ENCODE results near the gene CACNA1I. TPM values are rescaled to one million over a fixed set of nuclear protein-coding genes. Genes with fewer than 3 reads are reported as not detected.

The CACNA1I gene
- total and polyA plus RNA-seq, 2 experiments from 2014 or later = 0.42 to 2.4 TPM

GRCh38 chr22:39527481-39527961 lies 43.0 kb upstream of the CACNA1I start:
- peaks cover 2% of the 10 kb centered on the region; the same call in 2 of the 3 replicates for H3K9me3 Mint-ChIP-seq
- no peak overlapping the region for H3K27ac Mint-ChIP-seq
- Histone ChIP-seq H3K9me2 (ENCODE audit: insufficient read depth) (no peaks in the 10 kb centered on the region), H3K36me3 (ENCODE audit: insufficient read depth) (peaks cover 16% of the 10 kb centered on the region), H3K4me3 (no peak overlapping the region), H3K79me2 (replicated peaks; ENCODE audit: insufficient read depth) (peaks cover 26% of the 10 kb centered on the region), H2AFZ (no peak overlapping the region), H4K20me1 (replicated peaks; ENCODE audit: insufficient read depth) (peaks cover 41% of the 10 kb centered on the region), H3K27ac (ENCODE audit: low read depth) (0 out of 2 replicates have a peak overlapping the region, but pooled peaks have one; percentile 14), H3K4me2 (no peak overlapping the region; the same call in 1 of the 2 replicates), H3K27me3 (ENCODE audit: insufficient read depth) (no peaks in the 10 kb centered on the region), H3F3A (replicated peaks; ENCODE audit: low read depth) (peaks cover 59% of the 10 kb centered on the region), H3K4me1 (ENCODE audit: insufficient read depth) (peaks cover 38% of the 10 kb centered on the region)
- peaks cover 68% of the 10 kb centered on the region for H3K36me3 Mint-ChIP-seq (ENCODE audit: low read depth)
- no peak overlapping the region for H3K4me3 Mint-ChIP-seq
- peak; percentile 51 for DNase-seq (ENCODE audit: low spot score)
- peaks cover 41% of the 10 kb centered on the region for H3K27me3 Mint-ChIP-seq (ENCODE audit: insufficient read depth, low read depth, poor library complexity)
- no peak for TF ChIP-seq ZNF331 (CRISPR knock-in tag; IDR thresholded peaks at IDR 0.05; ENCODE audit: low read depth)
- no peak for TF ChIP-seq CTCF (conservative IDR thresholded peaks at IDR 0.05; ENCODE audit: low read depth in 2 of 2)
- TF ChIP-seq ZNF462 (CRISPR knock-in tag; IDR thresholded peaks at IDR 0.05) = no peak
- no peak for TF ChIP-seq STAT1 (IDR thresholded peaks at IDR 0.05; ENCODE audit: unreplicated experiment)
- TF ChIP-seq CREB1 (CRISPR knock-in tag; IDR thresholded peaks at IDR 0.05; ENCODE audit: low read depth) = no peak
- TF ChIP-seq EZH2phosphoT487 (IDR thresholded peaks at IDR 0.05; ENCODE audit: unreplicated experiment) = no peak
- no peak for TF ChIP-seq POLR2AphosphoS5 (IDR thresholded peaks at IDR 0.05; ENCODE audit: low read depth)
- TF ChIP-seq EZH2 (IDR thresholded peaks at IDR 0.05; ENCODE audit: low read depth, unreplicated experiment) = no peak
- TF ChIP-seq ETS1 (IDR thresholded peaks at IDR 0.05) = no peak
- no peak for TF ChIP-seq NANOG (IDR thresholded peaks at IDR 0.05; ENCODE audit: borderline replicate concordance)
- no peak for TF ChIP-seq REST (IDR thresholded peaks at IDR 0.05; ENCODE audit: unreplicated experiment)
- H3K4me1 Mint-ChIP-seq = peaks cover 57% of the 10 kb centered on the region
- no peak for ATAC-seq

Data from GM23338 (cell line).